ENCODE data around the gene KLHL8. TPM values are rescaled to one million over a fixed set of nuclear protein-coding genes. Genes with fewer than 3 reads are reported as not detected.

Gene KLHL8
- total RNA-seq, 3 donors from 2014 or later = 16.4 to 23.0 (median 22.5) TPM

DNA sequence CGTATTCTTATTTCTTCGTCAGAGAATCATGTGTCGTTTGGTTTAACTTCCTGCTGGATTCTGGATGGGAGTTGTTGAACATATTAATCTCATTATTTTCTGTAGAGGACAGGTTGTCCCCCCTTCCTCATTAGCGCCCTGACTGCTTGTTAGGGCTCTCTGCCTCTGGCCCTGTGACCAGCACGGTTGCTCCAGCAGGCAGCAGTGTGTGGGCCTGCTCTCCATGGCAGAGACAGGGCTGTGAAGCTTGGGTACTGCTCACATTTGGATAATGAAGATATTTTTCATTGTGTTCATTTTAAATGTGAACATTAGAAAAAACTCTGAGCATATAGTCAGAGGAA lies 102.7 kb downstream of the KLHL8 start:
- Histone ChIP-seq H3K4me1 (ENCODE audit: low read depth) (peaks cover 12% of the 10 kb centered on the region), H3K36me3 (ENCODE audit: low read depth) (peaks cover 12% of the 10 kb centered on the region), H3K9me3 (no peaks in the 10 kb centered on the region), H3K4me3 (no peak overlapping the region)
- ATAC-seq (no peak), DNase-seq (no peak)
- TF ChIP-seq, protein P1, sequence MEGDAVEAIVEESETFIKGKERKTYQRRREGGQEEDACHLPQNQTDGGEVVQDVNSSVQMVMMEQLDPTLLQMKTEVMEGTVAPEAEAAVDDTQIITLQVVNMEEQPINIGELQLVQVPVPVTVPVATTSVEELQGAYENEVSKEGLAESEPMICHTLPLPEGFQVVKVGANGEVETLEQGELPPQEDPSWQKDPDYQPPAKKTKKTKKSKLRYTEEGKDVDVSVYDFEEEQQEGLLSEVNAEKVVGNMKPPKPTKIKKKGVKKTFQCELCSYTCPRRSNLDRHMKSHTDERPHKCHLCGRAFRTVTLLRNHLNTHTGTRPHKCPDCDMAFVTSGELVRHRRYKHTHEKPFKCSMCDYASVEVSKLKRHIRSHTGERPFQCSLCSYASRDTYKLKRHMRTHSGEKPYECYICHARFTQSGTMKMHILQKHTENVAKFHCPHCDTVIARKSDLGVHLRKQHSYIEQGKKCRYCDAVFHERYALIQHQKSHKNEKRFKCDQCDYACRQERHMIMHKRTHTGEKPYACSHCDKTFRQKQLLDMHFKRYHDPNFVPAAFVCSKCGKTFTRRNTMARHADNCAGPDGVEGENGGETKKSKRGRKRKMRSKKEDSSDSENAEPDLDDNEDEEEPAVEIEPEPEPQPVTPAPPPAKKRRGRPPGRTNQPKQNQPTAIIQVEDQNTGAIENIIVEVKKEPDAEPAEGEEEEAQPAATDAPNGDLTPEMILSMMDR (IDR thresholded peaks at IDR 0.05) = no peak
- intact Hi-C loops (cut with DNase I, micrococcal nuclease) = no loop called here

DNA sequence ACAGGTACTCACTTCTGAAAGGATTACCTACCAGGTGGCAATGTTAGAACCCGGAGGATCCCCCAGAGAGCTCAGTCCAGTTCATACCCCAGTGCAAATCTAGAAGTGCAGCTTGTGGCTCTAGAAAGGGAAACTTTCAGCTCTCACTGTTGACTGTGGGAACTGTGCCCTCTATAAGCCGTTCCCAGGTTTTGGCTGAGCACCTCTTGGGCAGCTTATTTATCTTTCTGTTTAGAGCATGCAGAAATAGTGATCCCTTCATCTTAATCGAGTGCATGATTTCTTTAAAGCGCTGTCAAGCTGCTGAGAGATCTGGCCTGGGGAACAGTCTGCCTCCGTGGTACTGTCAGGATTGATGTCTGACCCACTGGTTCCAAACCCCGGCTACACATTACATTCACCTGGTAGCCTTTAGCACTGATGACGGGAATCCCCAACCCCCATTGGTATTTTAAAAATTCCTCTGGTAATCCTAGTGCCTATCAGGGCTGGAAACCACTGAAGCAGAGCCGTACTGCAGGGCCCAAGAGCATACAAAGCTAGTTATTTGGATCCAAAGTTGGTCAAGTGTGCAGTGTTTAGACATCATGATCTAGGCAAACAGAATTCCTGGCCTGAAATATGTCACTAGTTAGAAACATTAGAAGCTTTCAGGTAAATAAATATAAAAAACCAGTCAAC lies 103.2 kb downstream of the KLHL8 start:
- no peaks in the 10 kb centered on the region for H3K9me3 ChIP-seq
- H3K4me3 ChIP-seq = no peak overlapping the region
- H3K36me3 ChIP-seq (ENCODE audit: low read depth) = peaks cover 12% of the 10 kb centered on the region
- ATAC-seq (no peak), DNase-seq (no peak)
- TF ChIP-seq, protein P1 (IDR thresholded peaks at IDR 0.05) = no peak
- peaks cover 12% of the 10 kb centered on the region for H3K4me1 ChIP-seq (ENCODE audit: low read depth)
- intact Hi-C loops (cut with DNase I, micrococcal nuclease) = no loop called here

DNA sequence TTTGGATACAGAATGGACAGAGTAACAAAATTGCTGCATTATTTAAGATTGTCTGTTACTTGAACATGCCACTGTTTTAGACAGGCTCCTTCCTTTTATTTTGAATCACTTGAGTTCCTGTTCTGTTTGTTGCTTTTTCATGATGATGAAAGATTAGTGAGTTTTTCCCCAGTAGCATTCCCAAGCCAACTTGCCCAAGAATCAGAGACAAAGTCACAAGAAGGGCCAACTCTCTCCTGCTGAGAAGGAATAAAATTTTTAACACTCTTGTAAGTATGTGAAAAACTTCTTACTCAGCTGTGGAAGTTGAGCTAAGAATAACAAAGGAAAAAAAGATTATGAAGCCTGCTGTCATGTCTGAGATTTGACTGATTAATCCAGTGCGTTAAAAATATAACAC lies 104.2 kb downstream of the KLHL8 start:
- Histone ChIP-seq H3K4me3 (no peak overlapping the region), H3K4me1 (ENCODE audit: low read depth) (peaks cover 8% of the 10 kb centered on the region), H3K9me3 (no peaks in the 10 kb centered on the region), H3K36me3 (ENCODE audit: low read depth) (peaks cover 12% of the 10 kb centered on the region)
- ATAC-seq = no peak
- DNase-seq = no peak
- TF ChIP-seq, protein P1 (IDR thresholded peaks at IDR 0.05) = no peak
- intact Hi-C loops (cut with DNase I, micrococcal nuclease) = no loop called here

DNA sequence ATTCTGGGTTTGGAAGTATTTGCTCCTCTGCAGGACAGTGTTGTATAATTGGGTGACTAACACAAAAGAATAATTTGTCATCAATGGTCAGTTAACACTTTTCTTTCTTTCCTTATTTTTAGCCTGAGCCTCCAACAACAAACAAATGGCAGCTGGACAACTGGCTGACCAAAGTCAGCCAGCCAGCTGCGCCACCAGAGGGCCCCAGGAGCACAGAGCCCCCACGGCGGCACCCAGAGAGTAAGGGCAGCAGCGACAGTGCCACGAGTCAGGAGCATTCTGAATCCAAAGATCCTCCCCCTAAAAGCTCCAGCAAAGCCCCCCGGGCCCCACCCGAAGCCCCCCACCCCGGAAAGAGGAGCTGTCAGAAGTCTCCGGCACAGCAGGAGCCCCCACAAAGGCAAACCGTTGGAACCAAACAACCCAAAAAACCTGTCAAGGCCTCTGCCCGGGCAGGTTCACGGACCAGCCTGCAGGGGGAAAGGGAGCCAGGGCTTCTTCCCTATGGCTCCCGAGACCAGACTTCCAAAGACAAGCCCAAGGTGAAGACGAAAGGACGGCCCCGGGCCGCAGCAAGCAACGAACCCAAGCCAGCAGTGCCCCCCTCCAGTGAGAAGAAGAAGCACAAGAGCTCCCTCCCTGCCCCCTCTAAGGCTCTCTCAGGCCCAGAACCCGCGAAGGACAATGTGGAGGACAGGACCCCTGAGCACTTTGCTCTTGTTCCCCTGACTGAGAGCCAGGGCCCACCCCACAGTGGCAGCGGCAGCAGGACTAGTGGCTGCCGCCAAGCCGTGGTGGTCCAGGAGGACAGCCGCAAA lies 106.0 kb downstream of the KLHL8 start:
- ATAC-seq (no peak), DNase-seq (no peak)
- Histone ChIP-seq H3K36me3 (ENCODE audit: low read depth) (peaks cover 12% of the 10 kb centered on the region), H3K4me1 (ENCODE audit: low read depth) (no peaks in the 10 kb centered on the region), H3K9me3 (no peaks in the 10 kb centered on the region), H3K4me3 (no peak overlapping the region)
- TF ChIP-seq, protein P1 (IDR thresholded peaks at IDR 0.05) = no peak
- intact Hi-C loops (cut with DNase I, micrococcal nuclease) = no loop called here

GRCh38 chr4:87112063-87112462 lies 108.4 kb downstream of the KLHL8 start:
- Histone ChIP-seq H3K4me1 (ENCODE audit: low read depth) (no peaks in the 10 kb centered on the region), H3K36me3 (ENCODE audit: low read depth) (peaks cover 12% of the 10 kb centered on the region), H3K4me3 (no peak overlapping the region), H3K9me3 (no peaks in the 10 kb centered on the region)
- no peak for DNase-seq
- no peak for ATAC-seq
- intact Hi-C loops (cut with DNase I, micrococcal nuclease) = no loop called here
- TF ChIP-seq, protein P1 (IDR thresholded peaks at IDR 0.05) = no peak

Other genes starting within 250 kb of the KLHL8 start
- 1 to 10 TPM in 1 of 3 donors, under 1 TPM in 2; 0.36 to 1.8 (median 0.76) TPM for gene HSD17B13, start 102.3 kb upstream of the KLHL8 start, total RNA-seq
- 100 to 1,000 TPM; 142 to 252 (median 250) TPM for gene HSD17B11, start 170.6 kb upstream of the KLHL8 start, total RNA-seq
- 10 to 100 TPM; 32.5 to 35.8 (median 32.8) TPM for gene NUDT9, start 202.0 kb upstream of the KLHL8 start, total RNA-seq

Data from mucosa of descending colon (tissue), 3 donors.